ENCODE measurements around the gene RHAG.
A peak's percentile ranks its signal among the peaks of the same experiment; 100 is the strongest.
"Not testable (repeated sequence)": the region's sequence is repeated elsewhere in the genome, so short reads cannot be mapped to it uniquely, and the experiment has no call there.

RHAG gene

DNA sequence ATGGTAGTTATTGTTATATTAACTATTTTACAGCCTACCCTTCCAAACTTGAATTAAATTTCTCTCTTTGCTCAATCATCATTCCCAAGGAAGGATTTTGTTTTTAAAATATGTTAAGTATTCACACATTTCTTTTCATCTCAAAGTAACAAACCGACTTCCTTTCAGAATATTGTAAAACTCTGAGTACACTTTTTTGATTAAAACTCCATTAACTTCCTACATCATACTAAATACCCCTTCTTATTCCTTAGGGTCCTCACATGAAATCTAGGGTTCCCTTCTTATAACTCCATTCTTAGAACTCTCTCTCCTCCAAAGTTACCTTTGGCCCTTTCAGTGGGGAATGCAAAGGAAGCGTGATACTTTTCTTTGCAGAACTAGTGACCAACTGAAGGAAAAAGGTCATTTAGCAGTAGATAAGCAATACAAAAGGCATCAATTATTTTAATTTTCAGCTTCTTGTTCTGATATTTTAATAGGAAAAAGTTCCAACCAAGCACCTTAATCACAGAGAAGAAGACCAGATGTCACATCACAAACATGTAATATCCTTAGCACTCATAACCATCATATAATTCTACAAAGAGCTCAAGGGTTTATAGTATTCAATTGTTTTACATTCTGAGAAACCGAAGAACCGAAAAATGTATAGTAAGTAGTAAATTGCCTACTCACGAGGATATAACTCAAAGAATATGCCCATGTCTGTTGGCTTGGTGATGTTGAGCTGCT lies 494 bp downstream of the RHAG start:
- no peak for DNase-seq

DNA sequence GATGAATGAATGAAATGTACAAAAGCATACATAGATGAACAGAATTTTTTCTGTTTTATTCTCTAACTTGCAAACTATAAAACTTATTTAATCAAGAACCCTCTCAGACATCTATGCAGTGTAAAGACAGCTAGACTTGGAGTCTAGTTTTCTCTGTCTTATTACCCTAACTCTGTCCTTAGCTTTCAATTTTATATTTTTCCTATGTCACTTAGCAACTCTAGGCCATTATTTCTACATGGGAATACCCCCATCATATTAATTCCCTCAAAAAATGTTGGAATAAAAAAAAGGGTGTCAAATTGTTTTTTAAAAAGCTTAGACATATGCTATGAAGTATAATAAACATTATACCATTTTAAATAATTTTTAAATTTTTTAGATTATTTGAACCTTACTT lies 1.2 kb downstream of the RHAG start:
- DNase-seq, result no peak

DNA sequence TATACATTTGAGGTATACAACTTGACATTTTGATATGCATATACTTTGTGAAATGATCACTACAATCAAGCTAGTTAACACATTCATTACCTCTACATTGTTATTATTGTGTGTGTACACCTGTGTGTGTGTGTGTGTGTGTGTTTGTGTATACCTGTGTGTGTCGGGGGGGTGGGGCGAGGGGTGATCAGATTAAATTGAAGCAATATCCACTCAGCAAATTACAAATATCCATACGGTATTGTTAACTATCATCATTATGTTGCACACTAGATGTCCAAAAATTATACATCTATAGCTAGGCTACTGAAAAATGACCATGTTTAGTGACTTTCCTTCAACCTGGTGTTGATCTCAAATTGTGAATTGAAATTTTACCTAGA lies 1.8 kb downstream of the RHAG start:
- DNase-seq, result no peak

DNA sequence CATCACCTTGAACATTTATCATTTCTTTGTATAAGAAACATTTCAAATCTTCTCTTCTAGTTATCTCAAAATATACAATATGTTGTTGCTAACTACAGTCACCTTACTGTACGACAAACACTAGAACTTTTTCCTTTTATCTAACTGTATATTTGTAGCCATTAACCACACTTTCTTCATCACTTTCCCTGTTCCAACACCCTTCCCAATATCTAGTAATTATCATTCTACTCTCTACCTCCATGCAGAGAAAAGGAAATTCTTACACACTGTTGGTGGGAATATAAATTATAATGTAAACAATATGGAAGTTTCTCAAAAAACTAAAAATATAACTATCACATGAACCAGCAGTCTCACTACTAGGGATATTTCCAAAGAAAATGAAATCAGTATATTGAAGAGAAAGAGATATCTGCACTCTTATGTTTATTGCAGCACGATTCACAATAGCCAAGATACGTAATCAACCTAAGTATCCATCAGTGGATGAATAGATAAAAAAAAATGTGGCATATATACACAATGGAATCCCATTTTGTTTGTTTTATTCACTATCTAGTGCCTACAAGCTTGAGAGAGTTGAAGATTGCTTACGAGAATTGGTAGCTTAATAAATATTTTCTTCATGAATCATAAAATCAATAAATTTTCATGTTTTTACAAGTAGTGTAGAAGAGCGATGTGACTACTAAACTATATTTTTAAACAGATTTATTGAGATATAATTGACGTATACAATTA lies 2.4 kb downstream of the RHAG start:
- DNase-seq, result no peak

DNA sequence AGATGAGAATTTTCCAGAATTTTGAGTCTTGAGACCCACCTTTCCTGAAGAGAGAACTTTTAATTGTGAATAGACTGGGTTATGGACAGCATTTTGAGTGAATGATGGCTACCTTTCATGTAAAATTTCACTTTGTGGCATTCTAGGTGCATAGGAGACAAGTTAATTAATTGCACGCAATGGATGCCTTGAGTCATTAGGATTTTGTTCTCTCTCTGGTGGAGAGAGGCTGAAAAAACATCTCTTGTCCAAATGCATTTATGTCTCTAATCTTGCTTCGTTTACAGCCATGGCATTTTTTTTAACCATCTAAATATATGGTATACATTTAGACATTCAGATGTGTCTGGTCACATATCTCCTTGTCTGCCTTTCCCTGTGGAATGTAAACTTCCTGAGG lies 3.1 kb downstream of the RHAG start:
- DNase-seq, result no peak

DNA sequence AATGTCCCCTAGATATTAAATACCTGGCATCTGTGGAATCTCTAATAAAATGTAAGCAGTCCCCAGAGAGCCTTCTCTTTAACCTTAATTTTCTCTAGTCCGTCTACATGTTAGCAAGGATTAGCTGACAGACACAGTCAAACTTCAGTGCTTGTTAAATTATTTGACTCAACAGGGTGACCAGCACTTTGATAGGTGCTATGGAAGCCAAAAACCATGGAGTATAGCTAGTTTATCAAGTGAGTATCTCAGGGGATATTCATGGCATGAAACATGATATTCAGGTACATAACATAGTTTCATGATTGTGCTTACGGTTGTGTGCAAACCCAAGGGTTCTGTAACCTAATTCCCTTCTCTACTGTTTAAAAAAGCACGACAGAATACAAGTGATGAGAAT lies 3.9 kb downstream of the RHAG start:
- DNase-seq, result no peak

DNA sequence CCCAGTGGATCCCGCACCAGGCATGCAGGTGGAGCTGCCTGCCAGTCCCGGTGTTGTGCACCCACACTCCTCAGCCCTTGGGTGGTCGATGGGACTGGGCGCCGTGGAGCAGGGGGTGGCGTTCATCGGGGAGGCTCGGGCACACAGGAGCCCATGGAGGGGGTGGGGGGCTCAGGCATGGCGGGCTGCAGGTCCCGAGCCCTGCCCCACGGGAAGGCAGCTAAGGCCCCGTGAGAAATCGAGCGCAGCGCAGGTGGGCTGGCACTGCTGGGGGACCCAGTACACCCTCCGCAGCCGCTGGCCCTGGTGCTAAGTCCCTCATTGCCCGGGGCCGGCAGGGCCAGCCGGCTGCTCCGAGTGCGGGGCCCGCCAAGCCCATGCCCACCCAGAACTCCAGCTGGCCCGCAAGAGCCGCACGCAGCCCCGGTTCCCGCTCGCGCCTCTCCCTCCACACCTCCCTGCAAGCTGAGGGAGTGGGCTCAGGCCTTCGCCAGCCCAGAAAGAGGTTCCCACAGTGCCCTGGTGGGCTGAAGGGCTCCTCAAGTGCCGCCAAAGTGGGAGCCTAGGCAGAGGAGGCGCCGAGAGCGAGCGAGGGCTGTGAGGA lies 7.1 kb downstream of the RHAG start:
- DNase-seq, result not testable (repeated sequence)

DNA sequence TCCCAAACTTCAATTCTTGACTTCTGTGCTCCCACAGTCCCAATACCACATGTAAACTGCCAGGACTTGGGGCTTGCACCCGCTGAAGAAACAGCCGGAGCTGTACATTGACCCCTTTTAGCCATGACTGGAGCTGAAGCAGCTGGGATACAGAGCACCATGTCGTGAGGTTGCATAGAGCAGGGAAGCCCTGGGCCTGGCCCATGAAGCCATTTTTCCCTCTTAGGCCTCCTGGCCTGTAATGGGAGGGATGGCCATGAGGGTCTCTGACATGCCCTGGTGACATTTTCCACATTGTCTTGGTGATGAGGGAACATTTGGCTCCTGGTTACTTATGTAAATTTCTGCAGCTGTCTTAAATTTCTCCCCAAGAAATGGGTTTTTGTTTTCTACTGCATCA lies 9.8 kb downstream of the RHAG start:
- DNase-seq, result no peak

DNA sequence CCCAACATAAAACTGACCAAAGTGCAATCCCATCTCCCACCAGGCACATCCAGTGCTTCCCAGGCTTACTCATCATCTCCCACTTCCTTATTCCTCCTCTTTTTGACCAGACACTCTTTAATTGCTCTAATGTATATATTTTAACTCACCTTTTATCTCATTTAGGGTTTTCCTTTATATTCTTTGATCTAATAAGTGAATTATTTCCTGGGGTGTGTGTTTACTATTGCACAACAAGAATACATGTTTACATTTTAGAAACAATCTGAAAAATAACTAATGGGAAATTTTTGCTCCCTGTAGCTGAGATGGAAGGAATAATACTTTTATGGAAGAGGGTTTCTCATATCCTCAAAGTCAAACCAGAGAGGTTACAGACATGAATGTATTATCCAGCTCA lies 18.4 kb downstream of the RHAG start:
- no peak for DNase-seq

DNA sequence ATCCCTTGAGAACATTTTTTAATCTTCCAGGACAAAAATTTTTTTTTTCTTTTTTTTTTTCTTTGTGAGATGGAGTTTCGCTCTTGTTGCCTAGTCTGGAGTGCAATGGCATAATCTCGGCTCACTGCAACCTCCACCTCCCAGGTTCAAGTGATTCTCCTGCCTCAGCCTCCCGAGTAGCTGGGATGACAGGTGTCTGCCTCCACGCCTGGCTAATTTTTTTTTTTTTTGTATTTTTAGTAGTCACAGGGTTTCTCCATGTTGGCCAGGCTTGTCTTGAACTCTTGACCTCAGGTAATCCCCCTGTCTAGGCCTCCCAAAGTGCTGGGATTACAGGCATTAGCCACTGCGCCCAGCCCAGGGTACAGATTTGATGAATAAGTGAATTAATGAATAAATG lies 22.5 kb downstream of the RHAG start:
- not testable (repeated sequence) for DNase-seq

DNA sequence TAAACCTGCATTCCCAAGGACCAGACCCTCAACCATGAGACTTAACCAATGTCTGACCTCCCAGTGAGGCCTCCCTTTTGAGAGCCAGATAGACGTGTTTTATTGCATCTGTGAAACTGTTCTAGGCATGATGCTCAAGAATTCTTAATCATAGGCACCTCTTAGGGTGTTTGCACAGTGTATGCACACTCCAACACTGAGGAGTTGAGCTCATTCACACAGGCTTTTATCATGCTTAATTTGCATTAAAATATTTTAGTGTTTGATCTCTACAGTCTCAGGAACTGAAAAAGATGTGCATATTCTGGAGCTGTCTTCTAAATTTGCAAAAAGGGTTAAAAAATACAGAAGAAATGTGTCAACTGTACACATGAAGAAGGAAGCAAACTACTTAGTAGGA lies 27.4 kb downstream of the RHAG start:
- no peak for DNase-seq

DNA sequence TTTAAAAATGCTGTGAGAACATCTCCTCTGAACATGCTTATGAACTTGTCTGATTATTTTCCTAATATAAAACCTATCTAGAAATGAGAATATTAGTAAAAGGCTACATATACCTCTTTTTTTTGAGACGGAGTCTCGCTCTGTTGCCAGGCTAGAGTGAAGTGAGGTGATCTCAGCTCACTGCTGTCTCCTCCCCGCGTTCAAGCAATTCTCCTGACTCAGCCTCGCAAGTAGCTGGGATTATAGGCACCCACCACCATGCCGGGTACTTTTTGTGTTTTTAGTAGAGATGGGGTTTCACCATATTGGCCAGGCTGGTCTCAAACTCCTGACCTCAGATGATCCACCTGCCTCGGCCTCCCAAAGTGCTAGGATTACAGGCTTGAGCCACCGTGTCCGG lies 28.4 kb downstream of the RHAG start:
- not testable (repeated sequence) for DNase-seq

DNA sequence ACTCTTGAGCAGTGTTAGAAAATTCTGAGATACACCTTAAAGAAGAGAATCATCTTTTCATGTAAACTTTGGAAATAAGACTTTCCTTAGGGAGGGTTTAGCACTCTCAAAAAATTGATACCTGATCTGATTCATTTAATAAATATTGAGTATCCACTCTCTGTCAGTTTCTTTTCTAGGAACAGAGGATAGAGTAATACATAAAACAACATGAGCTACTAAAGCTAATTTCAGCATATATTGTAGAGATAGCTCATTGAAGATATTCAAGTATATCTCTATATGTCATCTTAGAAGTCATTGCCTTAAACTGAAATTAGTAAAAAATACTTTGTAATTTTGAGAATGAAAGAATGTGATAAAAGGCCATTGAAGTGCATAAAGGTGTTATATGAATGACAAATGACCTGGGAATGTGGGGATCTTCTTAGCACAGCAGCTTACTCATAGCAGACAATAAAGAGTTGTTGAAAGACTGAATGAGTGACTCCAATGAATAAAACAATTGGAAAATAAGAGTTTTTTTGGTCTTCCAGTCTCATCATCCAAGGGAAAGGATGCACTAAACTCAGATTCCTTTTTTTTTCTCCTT lies 29.2 kb downstream of the RHAG start:
- no peak for DNase-seq

DNA sequence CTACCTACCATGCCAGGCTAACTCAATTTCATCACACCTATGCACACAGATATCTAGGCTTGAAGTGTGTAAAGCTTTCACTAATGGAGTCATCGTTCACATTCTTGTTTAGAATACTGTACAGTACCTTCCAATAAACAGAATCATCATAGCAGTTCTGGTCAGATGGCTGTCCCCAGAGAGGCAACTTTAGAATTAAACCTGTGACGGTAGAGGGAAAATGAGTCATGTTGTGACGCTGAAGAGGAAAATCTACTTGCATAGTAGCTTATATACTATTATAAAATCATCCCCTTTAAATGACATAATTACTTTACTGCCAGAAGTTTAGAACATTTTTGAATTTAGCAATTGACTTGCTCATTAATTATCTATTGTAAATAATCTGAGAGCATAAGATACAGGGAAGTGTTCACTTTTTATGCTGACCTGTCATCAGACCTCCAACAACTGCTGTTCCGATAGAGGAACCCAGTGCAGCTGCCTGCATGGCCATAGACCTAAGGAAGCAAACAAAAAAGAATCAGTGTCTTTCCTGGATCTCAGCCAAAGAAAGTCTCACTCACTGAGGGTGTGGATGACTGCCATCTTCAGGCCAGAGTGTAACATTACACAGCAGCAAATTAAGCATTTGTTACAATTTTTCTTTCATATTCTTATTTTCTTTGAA lies 29.8 kb downstream of the RHAG start:
- DNase-seq, result peak in 24 of 58 donors; percentile 1 to 65 (median 6)

DNA sequence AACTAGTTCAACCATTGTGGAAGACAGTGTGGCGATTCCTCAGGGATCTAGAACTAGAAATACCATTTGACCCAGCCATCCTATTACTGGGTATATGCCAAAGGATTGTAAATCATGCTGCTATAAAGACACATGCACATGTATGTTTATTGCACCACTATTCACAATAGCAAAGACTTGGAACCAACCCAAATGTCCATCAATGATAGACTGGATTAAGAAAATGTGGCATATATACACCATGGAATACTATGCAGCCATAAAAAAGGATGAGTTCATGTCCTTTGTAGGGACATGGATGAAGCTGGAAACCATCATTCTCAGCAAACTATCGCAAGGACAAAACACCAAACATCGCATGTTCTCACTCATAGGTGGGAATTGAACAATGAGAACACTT lies 32.6 kb downstream of the RHAG start:
- not testable (repeated sequence) for DNase-seq

DNA sequence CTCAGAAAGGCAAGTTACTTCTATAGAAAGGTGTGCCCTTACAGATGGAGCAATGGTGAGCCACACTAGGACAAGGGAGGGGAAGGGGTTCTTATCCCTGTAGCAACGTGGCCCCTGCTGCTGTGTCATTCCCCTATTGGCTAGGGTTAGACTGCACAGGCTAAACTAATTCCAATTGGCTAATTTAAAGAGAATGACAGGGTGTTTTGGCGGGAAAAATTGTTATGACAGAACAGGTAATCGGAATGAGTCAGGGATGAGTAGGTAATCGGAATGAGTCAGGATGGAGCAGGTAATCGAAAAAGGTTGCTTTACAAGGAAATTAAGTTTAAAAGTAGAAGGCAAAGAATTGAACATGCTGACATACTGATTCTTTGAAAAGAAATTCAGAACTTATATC lies 49.4 kb downstream of the RHAG start:
- DNase-seq, result not testable (repeated sequence)

DNA sequence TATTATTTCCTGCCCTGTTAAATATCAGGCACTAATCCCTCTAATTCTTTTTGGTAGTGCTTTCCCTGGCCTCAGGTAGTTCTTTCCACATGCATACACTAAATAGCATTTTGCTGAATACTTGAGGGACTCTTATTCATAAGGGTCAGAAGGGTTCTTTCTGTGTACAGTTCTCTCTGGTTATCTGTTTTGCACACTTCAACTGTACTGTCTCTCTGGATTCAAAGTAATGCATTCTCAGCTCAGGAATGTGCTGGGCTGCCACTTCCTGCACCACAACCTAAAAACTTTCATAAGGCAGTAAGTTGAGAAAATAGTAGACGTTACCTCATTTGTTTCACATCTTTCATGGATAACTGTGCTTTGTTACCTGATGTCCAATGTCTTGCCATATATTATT lies 54.1 kb downstream of the RHAG start:
- no peak for DNase-seq

DNA sequence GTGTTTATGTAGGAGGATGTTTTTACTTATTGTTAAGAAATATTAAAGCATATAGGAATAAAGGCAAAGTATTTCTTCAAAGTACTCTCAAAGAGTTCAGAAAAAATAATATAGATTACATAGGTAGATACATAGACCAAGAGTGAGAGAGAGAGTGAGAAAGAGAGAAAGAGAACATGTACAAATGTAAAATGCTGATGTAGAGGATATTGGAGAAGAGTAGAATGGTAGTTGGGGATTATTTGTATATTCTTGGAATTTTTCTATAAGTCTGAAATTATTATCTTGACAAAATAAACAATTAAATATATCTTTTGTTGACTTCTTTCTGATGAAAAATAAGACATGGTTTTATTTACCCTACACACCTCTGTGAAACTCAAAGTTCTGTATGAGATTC lies 57.0 kb downstream of the RHAG start:
- DNase-seq, result no peak

DNA sequence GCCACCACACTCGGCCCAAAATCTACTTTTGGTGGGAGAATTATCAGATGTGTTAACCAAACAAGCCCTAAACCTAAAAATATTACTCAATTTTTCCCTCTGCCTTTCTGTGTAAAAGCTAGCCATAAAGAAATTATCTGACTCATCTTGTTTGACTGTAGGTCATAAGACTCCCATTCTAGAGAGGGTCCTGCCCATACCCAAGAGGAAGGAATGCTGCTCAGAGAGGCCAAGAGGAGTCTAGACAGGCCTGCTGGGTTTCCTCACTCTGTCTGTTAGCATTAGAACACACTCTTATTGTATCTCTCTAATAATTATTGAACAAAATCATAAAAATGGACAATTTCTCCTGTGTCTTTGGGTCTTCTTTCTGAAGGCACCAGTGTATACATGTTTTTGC lies 60.0 kb downstream of the RHAG start:
- DNase-seq, result no peak

DNA sequence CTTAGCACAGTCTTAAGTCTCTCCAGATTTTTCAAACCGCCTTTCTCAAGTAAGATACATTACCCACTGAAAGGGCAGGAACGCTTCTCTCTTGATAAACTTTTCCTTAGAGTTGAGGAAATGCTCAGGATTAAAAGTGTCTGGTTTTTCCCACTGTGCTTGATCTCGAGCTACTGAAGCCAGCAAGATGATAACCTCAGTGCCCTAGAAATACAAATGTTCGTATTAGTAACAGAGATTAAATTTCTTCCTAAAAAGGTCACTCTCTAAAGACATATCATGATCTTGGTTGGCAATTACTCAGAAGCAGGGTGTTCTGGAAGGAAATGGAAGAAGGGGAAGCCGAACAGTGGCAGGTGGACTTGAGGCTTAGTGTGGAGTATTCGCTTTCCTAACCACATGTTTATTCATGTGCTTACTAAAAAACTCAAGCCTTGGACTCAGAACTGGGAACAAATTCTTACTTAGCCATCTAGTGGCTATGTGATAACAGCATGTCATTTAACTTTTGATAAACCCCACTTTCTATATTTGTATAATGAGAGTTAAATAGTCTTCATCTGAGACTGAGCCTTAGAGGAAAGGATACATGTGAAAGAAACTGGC lies 66.1 kb downstream of the RHAG start:
- no peak for DNase-seq

DNA sequence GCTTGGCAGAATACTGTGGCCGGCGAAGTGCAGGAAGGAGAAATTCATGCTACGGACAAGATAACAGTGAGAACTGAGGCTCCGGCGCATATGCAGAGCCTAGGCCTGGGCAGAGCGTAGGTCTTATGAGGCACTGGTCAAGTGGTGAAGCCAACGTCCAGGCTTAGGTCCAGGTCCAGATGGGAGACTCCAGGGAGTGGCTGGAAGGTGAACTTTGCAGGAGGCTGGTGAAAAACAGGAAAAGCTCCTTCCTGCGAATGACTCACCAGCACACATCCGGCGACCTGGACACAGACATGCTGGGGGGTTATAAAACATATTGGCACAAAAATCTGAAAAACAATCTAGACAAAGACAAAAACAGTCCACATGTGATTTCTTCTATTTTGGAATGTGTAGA lies 70.8 kb downstream of the RHAG start:
- no peak for DNase-seq

Data from anterior cingulate cortex (tissue), 58 donors.